ENCODE results near the gene ZNF608. TPM values are rescaled to one million over a fixed set of nuclear protein-coding genes. Genes with fewer than 3 reads are reported as not detected.

Gene ZNF608
- total and polyA plus RNA-seq, 9 of the 15 experiments (the other 6 are each of a cell fraction or from before 2014, with no cell fraction given): 0.38 to 1.5 (median 1.00) TPM

GRCh38 chr5:124725040-124725434 lies 21.4 kb downstream of the ZNF608 start (continued):
- peak; percentile 48 for TF ChIP-seq ZBTB40 (IDR thresholded peaks at IDR 0.05)
- no peak for TF ChIP-seq ZBTB40 (CRISPR knock-in tag; IDR thresholded peaks at IDR 0.05)
- peak in 1 of 3 experiments; percentile 64 for TF ChIP-seq YY1 (IDR thresholded peaks at IDR 0.05; ENCODE audit: borderline replicate concordance in 1 of 3, control insufficient read depth in 1 of 3, extremely low read depth in 1 of 3, insufficient read depth in 3 of 3, insufficient read length in 1 of 3, insufficient replicate concordance in 2 of 3, low read depth in 1 of 3, low read length in 2 of 3)
- no peak for TF ChIP-seq MEF2D (tag; conservative IDR thresholded peaks at IDR 0.05; ENCODE audit: low read depth)
- TF ChIP-seq HDAC2 (IDR thresholded peaks at IDR 0.05): 0 out of 2 replicates have a peak, but pooled peaks have one; percentile 55
- TF ChIP-seq ZNF699 (CRISPR knock-in tag; IDR thresholded peaks at IDR 0.05; ENCODE audit: insufficient replicate concordance): no peak
- TF ChIP-seq PHF21A (IDR thresholded peaks at IDR 0.05; ENCODE audit: borderline replicate concordance, low read depth): peak; percentile 98
- no peak for TF ChIP-seq HMGN3 (IDR thresholded peaks at IDR 0.05; ENCODE audit: borderline replicate concordance, extremely low read depth, insufficient read length, low read depth, low read length)
- 0 out of 2 replicates have a peak, but pooled peaks have one; percentile 58 for TF ChIP-seq CHAMP1 (IDR thresholded peaks at IDR 0.05)
- TF ChIP-seq RBM25 (IDR thresholded peaks at IDR 0.05; ENCODE audit: low read depth, low read length, severe bottlenecking): peak; percentile 57
- no peak for TF ChIP-seq ZNF217 (CRISPR knock-in tag; IDR thresholded peaks at IDR 0.05)
- peak; percentile 99 for TF ChIP-seq NFIC (IDR thresholded peaks at IDR 0.05)
